GM12878 (cell line): ENCODE data around the gene SP4. TPM values are rescaled to one million over a fixed set of nuclear protein-coding genes. Genes with fewer than 3 reads are reported as not detected.

Source experiments
- ATAC-seq: fragments of 200-7000 bp; cut with Tn5 transposase; 3 replicates; pipeline ENCODE4 v1.9.1; 2020; ENCODE audit warnings: mild to moderate bottlenecking, moderate library complexity
- BruUV-seq: library from RNA; stranded (reverse); fragments of 400-500 nt; replicated peaks from 2 replicates; lab custom pipeline; 2021; lab: Mats Ljungman, UMichigan
- CTCF ChIA-PET: fragments of 300-600 bp; sonication (Branson Sonifier 250); formaldehyde crosslinking; extraction: SDS; loops from one replicate; lab custom pipeline; 2021; ENCODE audit warnings: inconsistent platforms; lab: Yijun Ruan, JAX
- POLR2A ChIA-PET: fragments of 350-600 bp; formaldehyde crosslinking; extraction: SDS; loops from one replicate; lab custom pipeline; 2021; ENCODE audit warnings: inconsistent platforms; lab: Charles Lee
- RAD21 ChIA-PET: fragments of 300-600 bp; sonication (Branson Sonifier 250); formaldehyde crosslinking; loops from one replicate; lab custom pipeline; 2023; ENCODE audit warnings: antibody characterized with exemption; ENCODE audit not compliant: unreplicated experiment; lab: Charles Lee
- SMC1A ChIA-PET: fragments of 300-600 bp; sonication (Branson Sonifier 250); formaldehyde crosslinking; loops from one replicate; lab custom pipeline; 2023; ENCODE audit not compliant: unreplicated experiment, uncharacterized antibody; lab: Charles Lee
- DNase-seq: peaks from one replicate; pipeline ENCODE4 v3.0.0-alpha.2; 2011; ENCODE audit warnings: low read depth, low spot score
- FAIRE-seq: peaks from 3 replicates; lab custom pipeline; 2011; peaks lifted over from hg19 to GRCh38; lab: Jason Lieb, UNC
- H2AFZ ChIP-seq: 2 replicates; pipeline ENCODE4 v1.6.0; 2011; ENCODE audit warnings: low read depth, low read length, control low read depth; ENCODE audit not compliant: control insufficient read depth
- H3K27ac ChIP-seq: 2 replicates; pipeline ENCODE4 v1.5.1; 2011; ENCODE audit warnings: control low read depth; ENCODE audit not compliant: control insufficient read depth, insufficient read depth
- H3K27me3 ChIP-seq, 2 experiments: replicated peaks in 1 of 2; 2 replicates each; pipeline versions ENCODE4 v1.6.0 to v1.6.1; 2011; ENCODE audit warnings: low read length in 1 of 2; ENCODE audit not compliant: control insufficient read depth in 2 of 2, insufficient read depth in 2 of 2
- H3K36me3 ChIP-seq, 2 experiments: 2 replicates each; pipeline ENCODE4 v1.5.1; 2011; ENCODE audit warnings: low read length in 1 of 2; ENCODE audit not compliant: control insufficient read depth in 2 of 2, insufficient read depth in 2 of 2
- H3K4me1 ChIP-seq: 2 replicates; pipeline ENCODE4 v1.6.1; 2011; ENCODE audit warnings: mild to moderate bottlenecking, low read length, moderate library complexity, mixed read lengths; ENCODE audit not compliant: control insufficient read depth, insufficient read depth
- H3K4me2 ChIP-seq: 2 replicates; pipeline ENCODE4 v1.6.0; 2011; ENCODE audit warnings: control low read depth; ENCODE audit not compliant: control insufficient read depth, insufficient read depth
- H3K4me3 ChIP-seq: fragments of 200-600 bp; sonication (generic); 2 replicates; pipeline ENCODE4 v1.5.1; 2016
- H3K79me2 ChIP-seq: 2 replicates; pipeline ENCODE4 v1.6.0; 2011; ENCODE audit warnings: low read length; ENCODE audit not compliant: control insufficient read depth, insufficient read depth
- H3K9ac ChIP-seq: 2 replicates; pipeline ENCODE4 v1.8.0; 2011; ENCODE audit warnings: low read length, control low read depth, mixed read lengths; ENCODE audit not compliant: control insufficient read depth, insufficient read depth
- H3K9me3 ChIP-seq: replicated peaks from 3 replicates; pipeline ENCODE4 v1.5.1; 2011; ENCODE audit warnings: mild to moderate bottlenecking, low read length; ENCODE audit not compliant: control insufficient read depth, insufficient read depth
- H4K20me1 ChIP-seq: 2 replicates; pipeline ENCODE4 v1.6.0; 2011; ENCODE audit not compliant: control insufficient read depth, insufficient read depth
- ATF2 ChIP-seq: IDR thresholded peaks from 2 replicates; pipeline ENCODE4 v1.6.1; 2012; ENCODE audit warnings: low read length, inconsistent platforms
- CBX3 ChIP-seq: fragments of 200-600 bp; sonication (generic); IDR thresholded peaks from 2 replicates; pipeline ENCODE4 v1.6.1; 2016; ENCODE audit warnings: low read depth, borderline replicate concordance
- ETV6 ChIP-seq, 2 experiments: fragments of 450-650 bp in 1 of 2; IDR thresholded peaks in 1 of 2; conservative IDR thresholded peaks in 1 of 2; 2 replicates each; pipeline ENCODE4 v1.6.1; 2014; ENCODE audit warnings: antibody characterized with exemption in 1 of 2, borderline replicate concordance in 1 of 2, low read depth in 1 of 2, mild to moderate bottlenecking in 1 of 2, moderate library complexity in 1 of 2
- FOS ChIP-seq: IDR thresholded peaks from 3 replicates; pipeline ENCODE4 v1.6.1; 2011; ENCODE audit warnings: borderline replicate concordance; ENCODE audit not compliant: insufficient read length; ENCODE audit errors: extremely low read depth
- GATAD2B ChIP-seq: fragments of 450-650 bp; conservative IDR thresholded peaks from 2 replicates; pipeline ENCODE4 v1.6.1; 2017; ENCODE audit warnings: low read depth, mild to moderate bottlenecking, moderate library complexity
- HSF1 ChIP-seq: fragments of 150-350 bp; IDR thresholded peaks from 2 replicates; pipeline ENCODE4 v1.6.1; 2014; ENCODE audit warnings: mild to moderate bottlenecking, low read depth, low read length
- TAF1 ChIP-seq: IDR thresholded peaks from 2 replicates; pipeline ENCODE4 v1.6.1; 2011; ENCODE audit warnings: mild to moderate bottlenecking, low read depth, low read length, borderline replicate concordance
- YBX1 ChIP-seq: fragments of 450-650 bp; IDR thresholded peaks from 2 replicates; pipeline ENCODE4 v1.6.1; 2016; ENCODE audit warnings: antibody characterized with exemption
- ZBTB11 ChIP-seq: fragments of 450-650 bp; formaldehyde crosslinking; IDR thresholded peaks from 2 replicates; pipeline ENCODE4 v1.5.0; 2022; ENCODE audit warnings: mild to moderate bottlenecking, missing genetic modification characterization
- ZNF687 ChIP-seq: fragments of 450-650 bp; IDR thresholded peaks from 2 replicates; pipeline ENCODE4 v1.6.1; 2017; ENCODE audit warnings: mild to moderate bottlenecking, moderate library complexity
- WGBS: methylation state at CpG from one replicate; pipeline ENCODE4 v1.1.6; 2016; ENCODE audit warnings: low lambda C conversion rate; ENCODE audit not compliant: insufficient replicate concordance, insufficient coverage; ENCODE audit errors: missing lambda C conversion rate; 5-methylcytosine and 5-hydroxymethylcytosine counted together
- in situ Hi-C: fragments of 300-500 bp; cut with MboI; formaldehyde crosslinking; loops from 9 replicates; pipeline ENCODE4 v1.14.3; 2018; ENCODE audit warnings: mixed read lengths
- intact Hi-C: fragments of 100-400 bp; cut with micrococcal nuclease; formaldehyde crosslinking; loops from one replicate; pipeline ENCODE4 v1.14.2; 2022; ENCODE audit not compliant: unreplicated experiment
- polyA plus RNA-seq, 11 experiments: library from polyadenylated mRNA; depleted of rRNA in 4 of 11; unstranded in 6 of 11; stranded (reverse) in 5 of 11; fragments of >200 nt; fragmentation: Nextera tagmentation in 4 of 11; fragmentation: Illumina TruSeq in 1 of 11; extraction: Ambion mirVana in 4 of 11; extraction: Trizol in 1 of 11; gene quantifications; 1 replicate in 1 of 11; 2 replicates in 10 of 11; pipeline versions ENCODE4 v1.2.1 to v1.2.3, GENCODE V29; 2011 to 2016; ENCODE audit warnings: inconsistent platforms in 2 of 11, missing spikeins in 2 of 11, low read depth in 1 of 11
- total RNA-seq, 4 experiments: library from RNA; depleted of rRNA in 3 of 4; stranded (reverse); fragments of >200 nt in 3 of 4; fragmentation: Illumina TruSeq in 1 of 4; extraction: Trizol in 1 of 4; gene quantifications; 2 replicates each; pipeline versions ENCODE4 v1.2.1 to v1.2.3, GENCODE V29; 2013 to 2021

SP4 gene
- total and polyA plus RNA-seq, 10 of the 15 experiments (the other 5 are each of a cell fraction or from before 2014, with no cell fraction given) = 6.2 to 32.4 (median 16.1) TPM

- no peak for TF ChIP-seq TAF1
Observed at GRCh38 chr7:21480693-21481403, 53.0 kb downstream of the SP4 start (continued).

GRCh38 chr7:21486511-21486910 is 58.6 kb downstream of the SP4 start:
- in situ Hi-C loops = no loop called here
- RAD21 ChIA-PET = interaction anchor here (0.7 kb wide), 1 partner anchor 59 kb away, joined by 3 read pairs; the partner anchor contains the start of gene SP4
- POLR2A ChIA-PET = no interaction called here

More at GRCh38 chr7:21486511-21486910, 58.6 kb downstream of the SP4 start:
- 44% methylated on average over 2 of the region's 2 CpGs for WGBS
- Histone ChIP-seq H3K4me1 (no peaks in the 10 kb centered on the region), H3K27ac (no peak overlapping the region), H4K20me1 (no peaks in the 10 kb centered on the region), H3K36me3 (peaks cover 0 to 17% of the 10 kb centered on the region in 2 experiments; a peak in 1 of 4 replicates), H3K9me3 (no peaks in the 10 kb centered on the region; the same call in 1 of the 3 replicates), H3K27me3 (no peaks in the 10 kb centered on the region), H3K9ac (no peak overlapping the region), H3K4me2 (no peak overlapping the region), H2AFZ (no peak overlapping the region), H3K4me3 (no peak overlapping the region), H3K79me2 (no peaks in the 10 kb centered on the region)
- intact Hi-C loops = no loop called here
- ATAC-seq = no peak
- no peak for FAIRE-seq
- DNase-seq = no peak
- TF ChIP-seq YBX1 (no peak), ZNF687 (no peak), ZBTB11 (CRISPR knock-in tag) (no peak), FOS (no peak), ETV6 (conservative IDR thresholded peaks at IDR 0.05 in 1 of 2, IDR thresholded peaks at IDR 0.05 in 1 of 2; ENCODE audit: borderline replicate concordance in 1 of 2, low read depth in 1 of 2) (no peak), ATF2 (no peak), CBX3 (no peak), GATAD2B (no peak), HSF1 (no peak)
- CTCF ChIA-PET = no interaction called here
- SMC1A ChIA-PET = interaction anchor here (2.4 kb wide), 1 partner anchor 224 kb away, joined by 6 read pairs; no protein-coding TSS in a partner anchor
- BruUV-seq = no TSS peak
